Loucy (cell line): Measurements from ENCODE around the gene GALNT10.

ENCODE experiments used
- H2AFZ ChIP-seq: fragments of 200-600 bp; sonication (generic); 2 replicates; pipeline ENCODE4 v1.6.0; 2016; ENCODE audit warnings: antibody characterized with exemption, mild to moderate bottlenecking, low read length, moderate library complexity
- H3F3A ChIP-seq: fragments of 200-600 bp; 2 replicates; pipeline ENCODE4 v1.6.0; 2016; ENCODE audit warnings: antibody characterized with exemption, low read depth, mild to moderate bottlenecking
- H3K27me3 ChIP-seq: fragments of 200-600 bp; sonication (generic); 2 replicates; pipeline ENCODE4 v1.6.1; 2014; ENCODE audit warnings: low read length, mild to moderate bottlenecking; ENCODE audit not compliant: insufficient read depth, poor library complexity, severe bottlenecking
- H3K36me3 ChIP-seq: fragments of 200-600 bp; sonication (generic); 2 replicates; pipeline ENCODE4 v1.6.1; 2016; ENCODE audit warnings: low read length; ENCODE audit not compliant: insufficient read depth
- H3K4me1 ChIP-seq: fragments of 200-600 bp; sonication (generic); 2 replicates; pipeline ENCODE4 v1.5.1; 2014; ENCODE audit warnings: low read length, mild to moderate bottlenecking; ENCODE audit not compliant: insufficient read depth, poor library complexity, severe bottlenecking
- H3K4me2 ChIP-seq: fragments of 200-600 bp; sonication (generic); 2 replicates; pipeline ENCODE4 v1.6.0; 2014; ENCODE audit warnings: antibody characterized with exemption, low read length, low read depth, mild to moderate bottlenecking; ENCODE audit not compliant: poor library complexity, severe bottlenecking
- H3K4me3 ChIP-seq: fragments of 200-600 bp; sonication (generic); 2 replicates; pipeline ENCODE4 v1.5.1; 2014; ENCODE audit warnings: low read length, mild to moderate bottlenecking, mixed read lengths; ENCODE audit not compliant: poor library complexity, severe bottlenecking
- H3K79me2 ChIP-seq: fragments of 200-600 bp; sonication (generic); 2 replicates; pipeline ENCODE4 v1.6.1; 2014; ENCODE audit warnings: low read length; ENCODE audit not compliant: insufficient read depth
- H3K9ac ChIP-seq: fragments of 200-600 bp; sonication (generic); 2 replicates; pipeline ENCODE4 v1.6.0; 2014; ENCODE audit warnings: mild to moderate bottlenecking, low read depth, low read length, moderate library complexity; ENCODE audit not compliant: poor library complexity, severe bottlenecking
- H3K9me2 ChIP-seq: fragments of 200-600 bp; sonication (generic); replicated peaks from 2 replicates; pipeline ENCODE4 v1.6.1; 2016; ENCODE audit warnings: low read depth, low read length, mixed read lengths
- H3K9me3 ChIP-seq: fragments of 200-600 bp; sonication (generic); 2 replicates; pipeline ENCODE4 v1.6.1; 2014; ENCODE audit warnings: mild to moderate bottlenecking, antibody characterized with exemption, low read length, low read depth; ENCODE audit not compliant: insufficient read depth
- H4K20me1 ChIP-seq: fragments of 200-600 bp; sonication (generic); 2 replicates; pipeline ENCODE4 v1.6.0; 2014; ENCODE audit warnings: antibody characterized with exemption, low read length, mild to moderate bottlenecking; ENCODE audit not compliant: insufficient read depth, poor library complexity, severe bottlenecking
- CTCF ChIP-seq: fragments of 200-600 bp; sonication (generic); conservative IDR thresholded peaks from 2 replicates; pipeline ENCODE4 v1.5.1; 2014; ENCODE audit warnings: mild to moderate bottlenecking, antibody characterized with exemption, low read length
- EZH2phosphoT487 ChIP-seq: fragments of 200-600 bp; IDR thresholded peaks from 2 replicates; pipeline ENCODE4 v1.6.1; 2018; ENCODE audit warnings: antibody characterized with exemption, mild to moderate bottlenecking, moderate library complexity, borderline replicate concordance

Gene GALNT10

GRCh38 chr5:154201108-154201769 lies 10.7 kb downstream of the GALNT10 start:
- no peak overlapping the region for H3K9ac ChIP-seq
- no peaks in the 10 kb centered on the region for H3K9me2 ChIP-seq
- no peaks in the 10 kb centered on the region for H3K36me3 ChIP-seq
- no peaks in the 10 kb centered on the region for H3K27me3 ChIP-seq
- H2AFZ ChIP-seq: no peak overlapping the region
- no peaks in the 10 kb centered on the region for H3K9me3 ChIP-seq
- no peak for TF ChIP-seq CTCF
- TF ChIP-seq EZH2phosphoT487: no peak
- peaks cover 35% of the 10 kb centered on the region for H3K4me1 ChIP-seq
- no peak overlapping the region for H3K4me3 ChIP-seq
- no peaks in the 10 kb centered on the region for H4K20me1 ChIP-seq
- H3K4me2 ChIP-seq: no peak overlapping the region
- H3F3A ChIP-seq: no peaks in the 10 kb centered on the region
- peaks cover 29% of the 10 kb centered on the region for H3K79me2 ChIP-seq

- Histone ChIP-seq H3K79me2 (peaks cover 29% of the 10 kb centered on the region), H3K9me3 (no peaks in the 10 kb centered on the region), H3F3A (no peaks in the 10 kb centered on the region), H3K9ac (no peak overlapping the region), H3K36me3 (no peaks in the 10 kb centered on the region), H3K27me3 (no peaks in the 10 kb centered on the region), H3K4me1 (peaks cover 24% of the 10 kb centered on the region), H3K4me2 (no peak overlapping the region), H4K20me1 (no peaks in the 10 kb centered on the region), H3K4me3 (no peak overlapping the region), H2AFZ (no peak overlapping the region), H3K9me2 (no peaks in the 10 kb centered on the region)
- no peak for TF ChIP-seq CTCF
- no peak for TF ChIP-seq EZH2phosphoT487
Observed at GRCh38 chr5:154202379-154203260, 12.1 kb downstream of the GALNT10 start.

- H3K36me3 ChIP-seq: no peaks in the 10 kb centered on the region
- H3K27me3 ChIP-seq: no peaks in the 10 kb centered on the region
- H3F3A ChIP-seq: no peaks in the 10 kb centered on the region
- no peak for TF ChIP-seq CTCF
- TF ChIP-seq EZH2phosphoT487: no peak
- no peak overlapping the region for H3K4me3 ChIP-seq
- no peaks in the 10 kb centered on the region for H3K9me3 ChIP-seq
- peaks cover 24% of the 10 kb centered on the region for H3K79me2 ChIP-seq
- no peak overlapping the region for H3K9ac ChIP-seq
- no peaks in the 10 kb centered on the region for H3K9me2 ChIP-seq
- peaks cover 12% of the 10 kb centered on the region for H3K4me1 ChIP-seq
- H4K20me1 ChIP-seq: no peaks in the 10 kb centered on the region
- H2AFZ ChIP-seq: no peak overlapping the region
- no peak overlapping the region for H3K4me2 ChIP-seq
Observed at GRCh38 chr5:154203798-154204578, 13.5 kb downstream of the GALNT10 start.
